B cell (primary cell): ENCODE measurements around the gene NDST1. TPM values are rescaled to one million over a fixed set of nuclear protein-coding genes. Genes with fewer than 3 reads are reported as not detected.

Experiments used
- ATAC-seq: fragments of 200-7000 bp; cut with Tn5 transposase; one replicate; pipeline ENCODE4 v1.10.0; 2021; ENCODE audit warnings: low read depth, mild to moderate bottlenecking, moderate number of reproducible peaks, moderate library complexity
- CTCF ChIA-PET: fragments of 350-600 bp; sonication (Branson Sonifier 250); formaldehyde crosslinking; loops from one replicate; lab custom pipeline; 2021; ENCODE audit warnings: antibody characterized with exemption, inconsistent platforms; lab: Charles Lee
- POLR2A ChIA-PET: fragments of 350-600 bp; sonication (Branson Sonifier 250); formaldehyde crosslinking; loops from one replicate; lab custom pipeline; 2021; ENCODE audit warnings: antibody characterized with exemption; lab: Charles Lee
- DNase-seq: peaks from one replicate; pipeline ENCODE4 v3.0.0; 2013
- H2AFZ ChIP-seq: 2 replicates; pipeline ENCODE4 v1.6.1; 2012; ENCODE audit warnings: mild to moderate bottlenecking, low read depth, low read length; ENCODE audit not compliant: insufficient read depth, poor library complexity, severe bottlenecking
- H3K27ac ChIP-seq, 2 donors: 1 replicate in 1 of 2; 2 replicates in 1 of 2; pipeline ENCODE4 v1.5.1; 2012 to 2013; ENCODE audit warnings: low read length in 2 of 2, mild to moderate bottlenecking in 2 of 2, moderate library complexity in 1 of 2
- H3K27me3 ChIP-seq, 4 experiments: fragments of 200-600 bp in 1 of 4; sonication (generic) in 1 of 4; replicated peaks in 1 of 4; 1 replicate in 2 of 4; 2 replicates in 2 of 4; pipeline versions ENCODE4 v1.6.1 to v1.7.0; 2013 to 2016; ENCODE audit warnings: low read length in 3 of 4, mild to moderate bottlenecking in 2 of 4, mixed read lengths in 1 of 4, moderate library complexity in 1 of 4; ENCODE audit not compliant: insufficient read depth in 4 of 4, control insufficient read depth in 3 of 4; ENCODE audit errors: control extremely low read depth in 1 of 4
- H3K36me3 ChIP-seq, 2 experiments: replicated peaks in 1 of 2; 1 replicate in 1 of 2; 2 replicates in 1 of 2; pipeline versions ENCODE4 v1.6.1 to v1.7.1; 2013; ENCODE audit warnings: low read length in 1 of 2; ENCODE audit not compliant: insufficient read depth in 2 of 2, control insufficient read depth in 1 of 2; ENCODE audit errors: control extremely low read depth in 1 of 2, extremely low read depth in 1 of 2
- H3K4me1 ChIP-seq, 2 donors: fragments of 200-600 bp in 1 of 2; sonication (generic) in 1 of 2; 1 replicate in 1 of 2; 2 replicates in 1 of 2; pipeline versions ENCODE4 v1.5.1 to v1.6.1; 2013 to 2017; ENCODE audit warnings: low read length in 2 of 2; ENCODE audit not compliant: control insufficient read depth in 2 of 2, insufficient read depth in 2 of 2
- H3K4me2 ChIP-seq: replicated peaks from 2 replicates; pipeline ENCODE3; 2012; ENCODE audit warnings: mild to moderate bottlenecking, low read depth, low read length; ENCODE audit not compliant: poor library complexity, severe bottlenecking
- H3K4me3 ChIP-seq, 5 experiments: fragments of 200-600 bp in 1 of 5; sonication (generic) in 1 of 5; 1 replicate in 3 of 5; 2 replicates in 2 of 5; pipeline versions ENCODE4 v1.5.1 to v1.7.0; 2011 to 2016; ENCODE audit warnings: low read length in 4 of 5, mild to moderate bottlenecking in 4 of 5, low read depth in 2 of 5, control low read depth in 1 of 5, moderate library complexity in 1 of 5; ENCODE audit not compliant: insufficient read depth in 1 of 5; ENCODE audit errors: control extremely low read depth in 1 of 5, extremely low read depth in 1 of 5
- H3K79me2 ChIP-seq: fragments of 200-600 bp; sonication (generic); one replicate; pipeline ENCODE4 v1.6.0; 2016; ENCODE audit warnings: low read length; ENCODE audit not compliant: control insufficient read depth, insufficient read depth
- H3K9ac ChIP-seq: fragments of 200-600 bp; sonication (generic); 2 replicates; pipeline ENCODE4 v1.6.1; 2017; ENCODE audit warnings: mild to moderate bottlenecking, low read length, moderate library complexity
- H3K9me3 ChIP-seq, 3 donors: one replicate each; pipeline versions ENCODE4 v1.6.1 to v1.7.1; 2013; ENCODE audit warnings: low read length in 2 of 3; ENCODE audit not compliant: control insufficient read depth in 2 of 3, insufficient read depth in 1 of 3; ENCODE audit errors: control extremely low read depth in 1 of 3
- H4K20me1 ChIP-seq: 2 replicates; pipeline ENCODE4 v1.6.0; 2012; ENCODE audit warnings: mild to moderate bottlenecking, low read length; ENCODE audit not compliant: insufficient read depth, control insufficient read depth, poor library complexity, severe bottlenecking
- H3K27ac Mint-ChIP-seq: one replicate; pipeline ENCODE4 v1.8.0; 2021; ENCODE audit warnings: mixed read lengths
- H3K27me3 Mint-ChIP-seq: one replicate; pipeline ENCODE4 v1.8.0; 2021; ENCODE audit warnings: mixed read lengths
- H3K4me1 Mint-ChIP-seq: one replicate; pipeline ENCODE4 v1.8.0; 2021; ENCODE audit warnings: mixed read lengths
- H3K4me3 Mint-ChIP-seq: one replicate; pipeline ENCODE4 v1.8.0; 2021; ENCODE audit warnings: mixed read lengths
- H3K9me3 Mint-ChIP-seq: one replicate; pipeline ENCODE4 v1.8.0; 2022; ENCODE audit warnings: mixed read lengths; ENCODE audit not compliant: insufficient read depth
- EZH2 ChIP-seq: IDR thresholded peaks from 2 replicates; pipeline ENCODE4 v1.6.1; 2012; ENCODE audit warnings: borderline replicate concordance, low read depth, mild to moderate bottlenecking, moderate library complexity, low read length; ENCODE audit not compliant: insufficient read depth, poor library complexity, severe bottlenecking
- WGBS: methylation state at CpG from one replicate; pipeline ENCODE4 v1.1.5; 2013; ENCODE audit warnings: missing lambda C conversion rate; ENCODE audit not compliant: insufficient coverage; 5-methylcytosine and 5-hydroxymethylcytosine counted together
- intact Hi-C: fragments of 100-400 bp; cut with micrococcal nuclease; formaldehyde crosslinking; loops from one replicate; pipeline ENCODE4 v1.10.0; 2022
- polyA plus RNA-seq: library from polyadenylated mRNA; depleted of rRNA; stranded (reverse); fragments of >200 nt; gene quantifications from 2 replicates; pipeline ENCODE4 v1.2.3, GENCODE V29; 2012
- total RNA-seq, 2 donors: library from RNA; stranded (reverse); fragments of 120-200 nt in 1 of 2; gene quantifications; 1 replicate in 1 of 2; 2 replicates in 1 of 2; pipeline versions ENCODE4 v1.2.3 to v1.2.4, GENCODE V29; 2013 to 2022
- TF ChIP-seq, protein P1 (sequence below): fragments of 200-600 bp; IDR thresholded peaks from one replicate; pipeline ENCODE4 v1.8.0; 2022; ENCODE audit warnings: antibody characterized with exemption, mild to moderate bottlenecking

The NDST1 gene
- total and polyA plus RNA-seq, 2 donors (not counting 1 experiment from before 2014, with no cell fraction given), result 4.3 to 7.0 TPM

DNA sequence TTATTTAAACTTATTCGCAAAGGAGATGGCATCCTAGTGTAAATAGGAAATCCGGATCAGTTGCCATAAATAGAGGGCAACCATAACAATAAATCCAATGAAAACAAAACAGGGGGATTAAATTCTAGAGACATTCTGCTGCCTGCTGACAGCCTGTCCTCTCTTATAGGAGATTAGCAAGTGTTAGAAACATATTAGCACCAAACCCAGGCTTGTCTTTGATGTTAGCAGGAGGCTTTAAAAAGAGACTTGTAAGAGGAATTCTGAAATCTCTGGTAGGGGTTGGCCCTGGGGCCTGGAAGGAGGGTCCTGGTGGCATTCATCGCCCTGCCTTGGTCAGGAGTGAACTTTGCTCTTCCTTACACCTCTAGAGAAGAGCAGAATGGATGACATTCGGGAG lies 21.6 kb downstream of the NDST1 start:
- no peak overlapping the region for H3K27ac ChIP-seq
- ATAC-seq (no peak), DNase-seq (no peak)
- no peak for TF ChIP-seq EZH2
- TF ChIP-seq, protein P1, sequence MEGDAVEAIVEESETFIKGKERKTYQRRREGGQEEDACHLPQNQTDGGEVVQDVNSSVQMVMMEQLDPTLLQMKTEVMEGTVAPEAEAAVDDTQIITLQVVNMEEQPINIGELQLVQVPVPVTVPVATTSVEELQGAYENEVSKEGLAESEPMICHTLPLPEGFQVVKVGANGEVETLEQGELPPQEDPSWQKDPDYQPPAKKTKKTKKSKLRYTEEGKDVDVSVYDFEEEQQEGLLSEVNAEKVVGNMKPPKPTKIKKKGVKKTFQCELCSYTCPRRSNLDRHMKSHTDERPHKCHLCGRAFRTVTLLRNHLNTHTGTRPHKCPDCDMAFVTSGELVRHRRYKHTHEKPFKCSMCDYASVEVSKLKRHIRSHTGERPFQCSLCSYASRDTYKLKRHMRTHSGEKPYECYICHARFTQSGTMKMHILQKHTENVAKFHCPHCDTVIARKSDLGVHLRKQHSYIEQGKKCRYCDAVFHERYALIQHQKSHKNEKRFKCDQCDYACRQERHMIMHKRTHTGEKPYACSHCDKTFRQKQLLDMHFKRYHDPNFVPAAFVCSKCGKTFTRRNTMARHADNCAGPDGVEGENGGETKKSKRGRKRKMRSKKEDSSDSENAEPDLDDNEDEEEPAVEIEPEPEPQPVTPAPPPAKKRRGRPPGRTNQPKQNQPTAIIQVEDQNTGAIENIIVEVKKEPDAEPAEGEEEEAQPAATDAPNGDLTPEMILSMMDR, result no peak
- no peak overlapping the region for H3K27ac Mint-ChIP-seq
- ChIA-PET POLR2A (interaction anchor here (0.9 kb wide), 1 partner anchor 10 kb away, joined by 3 read pairs; no protein-coding TSS in a partner anchor), CTCF (interaction anchor here (1.5 kb wide), 1 partner anchor 79 kb away, joined by 3 read pairs; no protein-coding TSS in a partner anchor)
- intact Hi-C loops, result no loop called here
- no peak overlapping the region for H3K4me3 Mint-ChIP-seq
- 100% methylated on average over 1 of the region's 4 CpGs for WGBS
- H3K4me1 ChIP-seq, result no peaks in the 10 kb centered on the region
- no peak overlapping the region for H3K4me3 ChIP-seq
- no peak overlapping the region for H3K9ac ChIP-seq
- no peaks in the 10 kb centered on the region for H3K79me2 ChIP-seq
- no peak overlapping the region for H2AFZ ChIP-seq
- H3K27me3 ChIP-seq, result no peaks in the 10 kb centered on the region
- H3K36me3 ChIP-seq, result no peaks in the 10 kb centered on the region
- H3K9me3 ChIP-seq, result no peaks in the 10 kb centered on the region
- no peaks in the 10 kb centered on the region for H3K4me1 Mint-ChIP-seq
- H3K27me3 Mint-ChIP-seq, result no peaks in the 10 kb centered on the region
- no peaks in the 10 kb centered on the region for H4K20me1 ChIP-seq
- no peak overlapping the region for H3K4me2 ChIP-seq
- H3K9me3 Mint-ChIP-seq, result no peaks in the 10 kb centered on the region

- no peaks in the 10 kb centered on the region for H3K27me3 Mint-ChIP-seq
- H3K27ac Mint-ChIP-seq, result no peak overlapping the region
- no peaks in the 10 kb centered on the region for H4K20me1 ChIP-seq
- no peak overlapping the region for H3K9ac ChIP-seq
- H3K27me3 ChIP-seq, result no peaks in the 10 kb centered on the region
- intact Hi-C loops, result no loop called here
- POLR2A ChIA-PET, result interaction anchor here (0.6 to 0.9 kb wide), 2 partner anchors 11 to 465 kb away, joined by 3 to 6 read pairs; no protein-coding TSS in a partner anchor
- H3K79me2 ChIP-seq, result no peaks in the 10 kb centered on the region
- H3K9me3 ChIP-seq, result no peaks in the 10 kb centered on the region
- CTCF ChIA-PET, result interaction anchor here (1.5 kb wide), 1 partner anchor 80 kb away, joined by 3 read pairs; no protein-coding TSS in a partner anchor
- 100% methylated on average over 2 of the region's 3 CpGs for WGBS
- DNase-seq (no peak), ATAC-seq (no peak)
- H3K4me3 ChIP-seq, result no peak overlapping the region
- no peaks in the 10 kb centered on the region for H3K4me1 Mint-ChIP-seq
- no peak overlapping the region for H3K27ac ChIP-seq
- H2AFZ ChIP-seq, result no peak overlapping the region
- H3K9me3 Mint-ChIP-seq, result no peaks in the 10 kb centered on the region
- H3K36me3 ChIP-seq, result no peaks in the 10 kb centered on the region
- no peak overlapping the region for H3K4me2 ChIP-seq
- no peaks in the 10 kb centered on the region for H3K4me1 ChIP-seq
- no peak overlapping the region for H3K4me3 Mint-ChIP-seq
- TF ChIP-seq, protein P1, result no peak
- no peak for TF ChIP-seq EZH2
Measured at GRCh38 chr5:150530423-150530822, 22.5 kb downstream of the NDST1 start.
